Suprapubic skin (tissue), 4 donors: ENCODE measurements around the gene DDX10. TPM values are rescaled to one million over a fixed set of nuclear protein-coding genes. Genes with fewer than 3 reads are reported as not detected.

Experiments
- DNase-seq, 2 donors: peaks; one replicate each; pipeline ENCODE4 v3.0.0-alpha.2; 2019; ENCODE audit warnings: low spot score in 2 of 2
- H3K27ac ChIP-seq: fragments of 200-600 bp; sonication (generic); one replicate; pipeline ENCODE4 v1.5.1; 2019
- H3K27me3 ChIP-seq: fragments of 200-600 bp; sonication (generic); one replicate; pipeline ENCODE4 v1.5.1; 2019
- H3K36me3 ChIP-seq: fragments of 200-600 bp; sonication (generic); one replicate; pipeline ENCODE4 v1.5.1; 2019
- H3K4me1 ChIP-seq: fragments of 200-600 bp; sonication (generic); one replicate; pipeline ENCODE4 v1.5.1; 2019
- H3K4me3 ChIP-seq: fragments of 200-600 bp; sonication (generic); one replicate; pipeline ENCODE4 v1.5.1; 2019; ENCODE audit warnings: mild to moderate bottlenecking
- H3K9me3 ChIP-seq: fragments of 200-600 bp; sonication (generic); one replicate; pipeline ENCODE4 v1.5.1; 2019
- CTCF ChIP-seq, 2 donors: fragments of 200-600 bp in 1 of 2; fragments of 450-650 bp in 1 of 2; sonication (generic) in 1 of 2; IDR thresholded peaks; one replicate each; pipeline ENCODE4 v1.5.1; 2016 to 2019; ENCODE audit warnings: antibody characterized with exemption in 2 of 2, mild to moderate bottlenecking in 1 of 2, moderate library complexity in 1 of 2
- EP300 ChIP-seq: sonication (generic); formaldehyde crosslinking; IDR thresholded peaks from one replicate; pipeline ENCODE4 v1.6.1; 2017; ENCODE audit warnings: antibody characterized with exemption
- POLR2A ChIP-seq, 2 donors: fragments of 450-650 bp; IDR thresholded peaks; one replicate each; pipeline ENCODE4 v1.6.1; 2017; ENCODE audit warnings: antibody characterized with exemption in 2 of 2, mild to moderate bottlenecking in 2 of 2, moderate library complexity in 2 of 2
- POLR2AphosphoS5 ChIP-seq, 3 donors: sonication (generic); formaldehyde crosslinking; IDR thresholded peaks; one replicate each; pipeline ENCODE4 v1.6.1; 2017; ENCODE audit warnings: antibody characterized with exemption in 3 of 3
- WGBS: methylation state at CpG from one replicate; pipeline ENCODE4 v1.1.5; 2018; 5-methylcytosine and 5-hydroxymethylcytosine counted together
- total RNA-seq, 4 donors: library from RNA; depleted of rRNA; stranded (reverse); fragments of >200 nt; gene quantifications; one replicate each; pipeline ENCODE4 v1.1.0, GENCODE V29; 2016

Gene DDX10
- total RNA-seq, 4 donors from 2014 or later: 21.9 to 30.7 (median 27.2) TPM

- Histone ChIP-seq H3K4me1 (no peaks in the 10 kb centered on the region), H3K4me3 (no peak overlapping the region), H3K36me3 (no peaks in the 10 kb centered on the region), H3K27ac (no peak overlapping the region), H3K27me3 (no peaks in the 10 kb centered on the region), H3K9me3 (no peaks in the 10 kb centered on the region)
- no peak for DNase-seq
- TF ChIP-seq POLR2AphosphoS5 (IDR thresholded peaks at IDR 0.05): no peak
- TF ChIP-seq EP300: no peak
- TF ChIP-seq CTCF (IDR thresholded peaks at IDR 0.05): no peak
- no peak for TF ChIP-seq POLR2A (IDR thresholded peaks at IDR 0.05)
- WGBS: 93% methylated on average over 4 of the region's 5 CpGs
Measured at GRCh38 chr11:108909041-108909440, 244.2 kb downstream of the DDX10 start.

- 94% methylated on average over 3 of the region's 3 CpGs for WGBS
- Histone ChIP-seq H3K4me3 (no peak overlapping the region), H3K27me3 (no peaks in the 10 kb centered on the region), H3K27ac (no peak overlapping the region), H3K4me1 (no peaks in the 10 kb centered on the region), H3K36me3 (no peaks in the 10 kb centered on the region), H3K9me3 (no peaks in the 10 kb centered on the region)
- TF ChIP-seq POLR2A (IDR thresholded peaks at IDR 0.05) (no peak), EP300 (no peak), POLR2AphosphoS5 (IDR thresholded peaks at IDR 0.05) (no peak), CTCF (IDR thresholded peaks at IDR 0.05) (no peak)
- DNase-seq: no peak
Measured at GRCh38 chr11:108909921-108910320, 245.1 kb downstream of the DDX10 start.

- Histone ChIP-seq H3K4me3 (no peak overlapping the region), H3K27ac (no peak overlapping the region), H3K4me1 (no peaks in the 10 kb centered on the region), H3K27me3 (no peaks in the 10 kb centered on the region), H3K9me3 (no peaks in the 10 kb centered on the region), H3K36me3 (no peaks in the 10 kb centered on the region)
- no peak for DNase-seq
- 96% methylated on average over 1 of the region's 1 CpG for WGBS
- no peak for TF ChIP-seq CTCF (IDR thresholded peaks at IDR 0.05)
- no peak for TF ChIP-seq EP300
- TF ChIP-seq POLR2AphosphoS5 (IDR thresholded peaks at IDR 0.05): no peak
- TF ChIP-seq POLR2A (IDR thresholded peaks at IDR 0.05): no peak
Measured at GRCh38 chr11:108912581-108912980, 247.7 kb downstream of the DDX10 start.

- no peaks in the 10 kb centered on the region for H3K36me3 ChIP-seq
- no peaks in the 10 kb centered on the region for H3K27me3 ChIP-seq
- DNase-seq: no peak
- no peak overlapping the region for H3K27ac ChIP-seq
- no peaks in the 10 kb centered on the region for H3K9me3 ChIP-seq
- no peaks in the 10 kb centered on the region for H3K4me1 ChIP-seq
- no peak overlapping the region for H3K4me3 ChIP-seq
- no peak for TF ChIP-seq CTCF (IDR thresholded peaks at IDR 0.05)
- TF ChIP-seq POLR2AphosphoS5 (IDR thresholded peaks at IDR 0.05): no peak
- no peak for TF ChIP-seq POLR2A (IDR thresholded peaks at IDR 0.05)
- no peak for TF ChIP-seq EP300
- 83% methylated on average over 4 of the region's 4 CpGs for WGBS
Measured at GRCh38 chr11:108913204-108913603, 248.3 kb downstream of the DDX10 start.

- Histone ChIP-seq H3K4me1 (no peaks in the 10 kb centered on the region), H3K27ac (no peak overlapping the region), H3K4me3 (no peak overlapping the region), H3K36me3 (no peaks in the 10 kb centered on the region), H3K9me3 (no peaks in the 10 kb centered on the region), H3K27me3 (no peaks in the 10 kb centered on the region)
- no peak for TF ChIP-seq EP300
- no peak for TF ChIP-seq POLR2A (IDR thresholded peaks at IDR 0.05)
- TF ChIP-seq CTCF (IDR thresholded peaks at IDR 0.05): no peak
- TF ChIP-seq POLR2AphosphoS5 (IDR thresholded peaks at IDR 0.05): no peak
- WGBS: 83% methylated on average over 2 of the region's 2 CpGs
- DNase-seq: no peak
Measured at GRCh38 chr11:108914211-108914610, 249.3 kb downstream of the DDX10 start.
